Fibroblast of lung (primary cell): Measurements from ENCODE around the gene DRC3.

ENCODE experiments used
- CTCF ChIP-seq, 2 donors: IDR thresholded peaks in 1 of 2; conservative IDR thresholded peaks in 1 of 2; 1 replicate in 1 of 2; 2 replicates in 1 of 2; pipeline ENCODE4 v1.5.1; 2011 to 2012; ENCODE audit warnings: low read length in 2 of 2, control low read depth in 1 of 2, inconsistent platforms in 1 of 2, low read depth in 1 of 2, mild to moderate bottlenecking in 1 of 2
- EZH2 ChIP-seq: IDR thresholded peaks from 2 replicates; pipeline ENCODE4 v1.5.1; 2012; ENCODE audit warnings: low read length, control low read depth, mild to moderate bottlenecking; ENCODE audit errors: missing control alignments

DNA sequence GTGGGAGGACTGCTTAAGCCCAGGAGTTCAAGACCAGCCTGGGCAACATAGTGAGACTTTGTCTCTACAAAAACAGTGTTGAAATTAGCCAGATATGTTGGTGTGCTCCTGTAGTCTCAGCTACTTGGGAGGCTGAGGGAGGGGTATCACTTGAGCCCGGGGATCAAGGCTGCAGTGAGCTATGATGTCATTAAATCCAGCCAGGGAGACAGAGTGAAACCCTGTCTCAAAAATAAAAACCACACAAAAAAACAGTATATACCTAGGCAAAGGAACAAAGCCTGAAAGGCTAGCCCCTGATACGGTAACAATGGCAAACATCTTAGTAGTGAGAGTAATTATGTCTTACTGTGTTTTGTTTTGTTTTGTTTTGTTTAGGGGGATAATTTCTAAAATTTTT is 38.4 kb upstream of the DRC3 start:
- TF ChIP-seq CTCF (conservative IDR thresholded peaks at IDR 0.05 in 1 of 2, IDR thresholded peaks at IDR 0.05 in 1 of 2; ENCODE audit: low read depth in 1 of 2, low read length in 2 of 2) (no peak), EZH2 (no peak)
